Natural killer cell (primary cell): Measurements from ENCODE around the gene RAB11FIP3. TPM values are rescaled to one million over a fixed set of nuclear protein-coding genes. Genes with fewer than 3 reads are reported as not detected.
A peak's percentile ranks its signal among the peaks of the same experiment; 100 is the strongest.

Source experiments
- ATAC-seq, 3 donors: fragments of 150-1000 bp in 2 of 3; fragments of 200-7000 bp in 1 of 3; cut with Tn5 transposase; 1 replicate in 1 of 3; 2 replicates in 2 of 3; pipeline ENCODE4 v1.10.0; 2021; ENCODE audit warnings: mild to moderate bottlenecking in 2 of 3, moderate library complexity in 2 of 3
- DNase-seq, 2 donors: peaks; one replicate each; pipeline versions ENCODE4 v3.0.0 to v3.0.0-alpha.2; 2013 to 2021; ENCODE audit warnings: mixed read lengths in 1 of 2
- H3K27ac ChIP-seq: one replicate; pipeline ENCODE4 v1.5.1; 2013; ENCODE audit warnings: mild to moderate bottlenecking, low read length
- H3K27me3 ChIP-seq: one replicate; pipeline ENCODE4 v1.6.1; 2013; ENCODE audit warnings: low read length; ENCODE audit not compliant: control insufficient read depth, insufficient read depth
- H3K36me3 ChIP-seq: one replicate; pipeline ENCODE4 v1.6.1; 2013; ENCODE audit warnings: low read length; ENCODE audit not compliant: control insufficient read depth, insufficient read depth
- H3K4me1 ChIP-seq: one replicate; pipeline ENCODE4 v1.6.1; 2013; ENCODE audit warnings: low read length; ENCODE audit not compliant: control insufficient read depth, insufficient read depth
- H3K4me3 ChIP-seq: one replicate; pipeline ENCODE4 v1.5.1; 2013; ENCODE audit warnings: low read length
- H3K9me3 ChIP-seq: one replicate; pipeline ENCODE4 v1.6.1; 2013; ENCODE audit warnings: low read length; ENCODE audit not compliant: control insufficient read depth, insufficient read depth
- H3K27ac Mint-ChIP-seq, 2 donors: one replicate each; pipeline ENCODE4 v1.8.0; 2022; ENCODE audit warnings: mild to moderate bottlenecking in 2 of 2, mixed read lengths in 2 of 2, moderate library complexity in 1 of 2
- H3K27me3 Mint-ChIP-seq, 2 donors: one replicate each; pipeline ENCODE4 v1.8.0; 2022; ENCODE audit warnings: low read depth in 2 of 2, mixed read lengths in 2 of 2
- H3K36me3 Mint-ChIP-seq: one replicate; pipeline ENCODE4 v1.8.0; 2022; ENCODE audit warnings: mixed read lengths
- H3K4me1 Mint-ChIP-seq, 2 donors: one replicate each; pipeline ENCODE4 v1.8.0; 2022; ENCODE audit warnings: mixed read lengths in 2 of 2
- H3K4me3 Mint-ChIP-seq: one replicate; pipeline ENCODE4 v1.8.0; 2022; ENCODE audit warnings: mild to moderate bottlenecking, moderate library complexity, mixed read lengths
- H3K9me3 Mint-ChIP-seq, 2 donors: one replicate each; pipeline ENCODE4 v1.8.0; 2022; ENCODE audit warnings: mixed read lengths in 2 of 2
- WGBS: methylation state at CpG from one replicate; pipeline ENCODE4 v1.1.7; 2013; ENCODE audit warnings: missing lambda C conversion rate; ENCODE audit not compliant: insufficient coverage; 5-methylcytosine and 5-hydroxymethylcytosine counted together
- intact Hi-C: fragments of 100-400 bp; cut with micrococcal nuclease; formaldehyde crosslinking; loops from one replicate; pipeline ENCODE4 v1.14.2; 2022
- total RNA-seq, 4 donors: library from RNA; stranded (reverse); fragments of 120-200 nt in 1 of 4; gene quantifications; one replicate each; pipeline versions ENCODE4 v1.2.3 to v1.2.4, GENCODE V29; 2013 to 2022
- TF ChIP-seq, protein P1 (sequence below): fragments of 200-600 bp; IDR thresholded peaks from one replicate; pipeline ENCODE4 v1.8.0; 2022; ENCODE audit warnings: antibody characterized with exemption

The RAB11FIP3 gene
- total RNA-seq, 3 donors from 2014 or later (not counting 1 experiment from before 2014, with no cell fraction given) = 51.0 to 61.2 (median 55.3) TPM

DNA sequence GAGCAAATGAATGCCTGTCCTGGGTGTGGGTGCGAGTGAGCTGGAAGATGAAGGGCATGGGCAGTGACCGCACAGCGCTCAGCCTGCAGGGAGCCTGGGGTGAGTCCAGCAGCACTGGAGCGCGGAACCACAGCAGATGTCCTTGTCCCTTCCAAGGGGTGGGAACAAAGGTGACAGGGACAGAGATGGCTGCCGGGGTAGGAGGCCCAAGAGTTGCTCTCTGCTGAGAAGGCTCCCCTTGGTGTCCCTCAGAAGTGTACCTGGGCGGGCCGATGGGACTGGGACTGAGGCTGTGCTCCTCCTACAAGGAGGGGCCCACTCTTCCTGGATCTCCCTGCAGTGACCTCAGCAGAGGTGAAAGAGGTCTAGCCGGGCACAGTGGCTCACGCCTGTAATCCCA, 36.1 kb upstream of the RAB11FIP3 start:
- peaks cover 22% of the 10 kb centered on the region for H3K4me1 ChIP-seq
- H3K9me3 Mint-ChIP-seq = no peaks in the 10 kb centered on the region
- H3K4me1 Mint-ChIP-seq = peaks cover 13 to 16% of the 10 kb centered on the region in 2 donors
- H3K27me3 Mint-ChIP-seq = no peaks in the 10 kb centered on the region
- intact Hi-C loops = no loop called here
- no peaks in the 10 kb centered on the region for H3K27me3 ChIP-seq
- 88% methylated on average over 10 of the region's 10 CpGs for WGBS
- TF ChIP-seq, protein P1, sequence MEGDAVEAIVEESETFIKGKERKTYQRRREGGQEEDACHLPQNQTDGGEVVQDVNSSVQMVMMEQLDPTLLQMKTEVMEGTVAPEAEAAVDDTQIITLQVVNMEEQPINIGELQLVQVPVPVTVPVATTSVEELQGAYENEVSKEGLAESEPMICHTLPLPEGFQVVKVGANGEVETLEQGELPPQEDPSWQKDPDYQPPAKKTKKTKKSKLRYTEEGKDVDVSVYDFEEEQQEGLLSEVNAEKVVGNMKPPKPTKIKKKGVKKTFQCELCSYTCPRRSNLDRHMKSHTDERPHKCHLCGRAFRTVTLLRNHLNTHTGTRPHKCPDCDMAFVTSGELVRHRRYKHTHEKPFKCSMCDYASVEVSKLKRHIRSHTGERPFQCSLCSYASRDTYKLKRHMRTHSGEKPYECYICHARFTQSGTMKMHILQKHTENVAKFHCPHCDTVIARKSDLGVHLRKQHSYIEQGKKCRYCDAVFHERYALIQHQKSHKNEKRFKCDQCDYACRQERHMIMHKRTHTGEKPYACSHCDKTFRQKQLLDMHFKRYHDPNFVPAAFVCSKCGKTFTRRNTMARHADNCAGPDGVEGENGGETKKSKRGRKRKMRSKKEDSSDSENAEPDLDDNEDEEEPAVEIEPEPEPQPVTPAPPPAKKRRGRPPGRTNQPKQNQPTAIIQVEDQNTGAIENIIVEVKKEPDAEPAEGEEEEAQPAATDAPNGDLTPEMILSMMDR = no peak
- H3K36me3 ChIP-seq = no peaks in the 10 kb centered on the region
- H3K4me3 ChIP-seq = no peak overlapping the region
- H3K27ac ChIP-seq = no peak overlapping the region
- H3K4me3 Mint-ChIP-seq = no peak overlapping the region
- H3K36me3 Mint-ChIP-seq = no peaks in the 10 kb centered on the region
- no peak overlapping the region for H3K27ac Mint-ChIP-seq
- DNase-seq (no peak), ATAC-seq (no peak)
- H3K9me3 ChIP-seq = peaks cover 9% of the 10 kb centered on the region

DNA sequence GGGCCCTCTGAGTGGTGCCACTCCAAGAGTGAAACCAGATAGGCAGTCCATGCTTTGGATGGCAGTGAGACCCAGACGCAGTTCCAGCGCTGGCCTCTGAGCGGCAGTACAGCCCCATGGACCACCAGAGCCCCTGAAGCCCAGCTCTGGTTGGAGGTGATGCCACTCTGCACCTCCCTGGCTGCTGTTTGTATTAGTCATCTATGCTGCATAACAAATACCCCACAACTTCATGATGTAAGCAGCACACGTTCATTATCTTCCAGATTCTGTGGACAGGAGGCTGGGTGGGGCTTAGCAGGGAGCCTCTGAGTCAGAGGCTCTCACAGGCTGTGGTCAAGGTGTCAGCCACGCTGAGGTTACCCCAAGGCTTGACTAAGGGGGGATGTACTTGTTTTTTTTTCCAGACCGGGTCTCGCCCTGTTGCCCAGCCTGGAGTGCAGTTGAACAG, 33.5 kb upstream of the RAB11FIP3 start:
- Histone ChIP-seq H3K4me3 (no peak overlapping the region), H3K4me1 (peaks cover 28% of the 10 kb centered on the region), H3K27me3 (no peaks in the 10 kb centered on the region), H3K27ac (peak overlapping the region; percentile 62), H3K36me3 (no peaks in the 10 kb centered on the region), H3K9me3 (peaks cover 9% of the 10 kb centered on the region)
- H3K27ac Mint-ChIP-seq = peak overlapping the region; percentile 85 to 91
- H3K27me3 Mint-ChIP-seq = no peaks in the 10 kb centered on the region
- intact Hi-C loops = loop anchor here (1.0 to 5.0 kb wide), 6 partner anchors 9 to 270 kb away; partner anchors contain the start of genes CAPN15, DECR2 and RAB11FIP3
- no peaks in the 10 kb centered on the region for H3K9me3 Mint-ChIP-seq
- WGBS = 38% methylated on average over 7 of the region's 7 CpGs
- ATAC-seq (peak; percentile 84 to 95 (median 91)), DNase-seq (peak; percentile 85 to 92)
- TF ChIP-seq, protein P1 = peak; percentile 92
- H3K4me1 Mint-ChIP-seq = peaks cover 21 to 25% of the 10 kb centered on the region in 2 donors
- H3K36me3 Mint-ChIP-seq = no peaks in the 10 kb centered on the region
- peak overlapping the region; percentile 57 for H3K4me3 Mint-ChIP-seq

DNA sequence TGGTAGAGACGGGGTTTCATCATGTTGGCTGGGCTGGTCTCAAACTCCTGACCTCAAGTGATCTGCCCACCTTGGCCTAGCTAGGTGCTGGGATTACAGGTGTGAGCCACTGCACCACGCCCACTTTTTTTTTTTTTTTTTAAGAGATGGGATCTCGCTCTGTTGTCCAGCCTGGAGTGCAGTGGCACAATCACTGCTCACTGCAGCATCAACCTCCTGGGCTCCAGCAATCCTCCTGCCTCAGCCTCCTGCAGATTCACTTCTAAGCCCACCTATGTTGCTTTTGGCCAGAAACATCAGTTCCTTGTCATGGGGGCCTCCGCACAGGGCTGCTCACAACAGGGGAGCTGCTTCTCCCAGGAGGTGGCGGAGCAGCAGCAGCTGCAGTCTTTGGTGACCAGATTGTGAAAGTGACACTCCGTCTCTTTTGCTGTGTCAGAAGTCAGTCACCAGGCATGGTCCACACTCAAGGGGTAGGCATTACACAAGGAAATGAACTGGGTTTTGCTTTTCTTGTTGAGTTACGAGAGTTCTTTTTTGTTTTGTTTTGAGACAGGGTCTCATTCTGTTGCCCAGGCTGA, 32.9 kb upstream of the RAB11FIP3 start:
- Mint-ChIP-seq H3K9me3 (no peaks in the 10 kb centered on the region), H3K27me3 (no peaks in the 10 kb centered on the region), H3K4me3 (peak overlapping the region; percentile 57), H3K4me1 (peaks cover 21 to 26% of the 10 kb centered on the region in 2 donors), H3K27ac (peak overlapping the region; percentile 85 to 91), H3K36me3 (no peaks in the 10 kb centered on the region)
- Histone ChIP-seq H3K4me3 (no peak overlapping the region), H3K9me3 (peaks cover 9% of the 10 kb centered on the region), H3K4me1 (peaks cover 28% of the 10 kb centered on the region), H3K27ac (peak overlapping the region; percentile 62), H3K36me3 (no peaks in the 10 kb centered on the region), H3K27me3 (no peaks in the 10 kb centered on the region)
- ATAC-seq (peak; percentile 43 to 79 (median 63)), DNase-seq (peak; percentile 61 to 62)
- intact Hi-C loops = loop anchor here (1.0 to 5.0 kb wide), 6 partner anchors 9 to 270 kb away; partner anchors contain the start of genes CAPN15, DECR2 and RAB11FIP3
- 54% methylated on average over 7 of the region's 7 CpGs for WGBS
- TF ChIP-seq, protein P1 = peak; percentile 46
